Suprapubic skin (tissue), 3 donors: ENCODE results near the gene SORCS3.

Experiments used
- CTCF ChIP-seq, 2 donors: fragments of 200-600 bp in 1 of 2; fragments of 450-650 bp in 1 of 2; sonication (generic) in 1 of 2; IDR thresholded peaks; one replicate each; pipeline ENCODE4 v1.5.1; 2016 to 2019; ENCODE audit warnings: antibody characterized with exemption in 2 of 2, mild to moderate bottlenecking in 1 of 2, moderate library complexity in 1 of 2
- POLR2A ChIP-seq, 2 donors: fragments of 450-650 bp; IDR thresholded peaks; one replicate each; pipeline ENCODE4 v1.6.1; 2017; ENCODE audit warnings: antibody characterized with exemption in 2 of 2, mild to moderate bottlenecking in 2 of 2, moderate library complexity in 2 of 2

- TF ChIP-seq CTCF (IDR thresholded peaks at IDR 0.05) (no peak), POLR2A (IDR thresholded peaks at IDR 0.05) (no peak)
These were observed 103.0 kb downstream of the SORCS3 start for GRCh38 chr10:104744052-104744451.
